ENCODE measurements around the gene ZWILCH. TPM values are rescaled to one million over a fixed set of nuclear protein-coding genes. Genes with fewer than 3 reads are reported as not detected.

ZWILCH gene
- total RNA-seq = 1 to 10 TPM; 2.9 to 6.0 (median 4.5) TPM

- TF ChIP-seq CTCF (IDR thresholded peaks at IDR 0.05; ENCODE audit: low read depth) = no peak
Measured at GRCh38 chr15:66504563-66505429, at the start of gene ZWILCH, which contains the start of gene RPL4. ZWILCH (plus strand) TSS chr15:66505326; CDS start chr15:66505339, 13 bp downstream. RPL4 (minus strand) TSS chr15:66504855; CDS start chr15:66504790, 65 bp downstream.

DNA sequence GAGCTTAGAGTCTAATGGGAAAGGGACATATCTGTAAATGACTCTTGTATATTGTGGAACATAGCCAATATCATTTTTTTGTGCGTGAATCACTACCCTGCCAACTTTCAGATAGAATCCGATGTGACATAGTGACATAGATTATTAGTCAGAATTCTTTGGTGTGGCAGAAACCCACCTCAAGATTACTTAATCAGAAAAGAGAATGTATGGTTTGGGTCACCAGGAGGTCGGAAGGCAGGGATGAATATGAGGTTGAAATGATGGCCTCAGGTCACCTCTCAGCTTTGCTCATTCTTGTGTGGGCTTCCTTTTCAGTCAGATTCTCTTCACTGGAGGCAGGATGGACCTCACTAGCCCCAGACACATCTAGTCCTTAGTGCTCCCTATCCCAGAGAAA, 48.9 kb upstream of the ZWILCH start:
- no peak for TF ChIP-seq CTCF (IDR thresholded peaks at IDR 0.05; ENCODE audit: low read depth)

DNA sequence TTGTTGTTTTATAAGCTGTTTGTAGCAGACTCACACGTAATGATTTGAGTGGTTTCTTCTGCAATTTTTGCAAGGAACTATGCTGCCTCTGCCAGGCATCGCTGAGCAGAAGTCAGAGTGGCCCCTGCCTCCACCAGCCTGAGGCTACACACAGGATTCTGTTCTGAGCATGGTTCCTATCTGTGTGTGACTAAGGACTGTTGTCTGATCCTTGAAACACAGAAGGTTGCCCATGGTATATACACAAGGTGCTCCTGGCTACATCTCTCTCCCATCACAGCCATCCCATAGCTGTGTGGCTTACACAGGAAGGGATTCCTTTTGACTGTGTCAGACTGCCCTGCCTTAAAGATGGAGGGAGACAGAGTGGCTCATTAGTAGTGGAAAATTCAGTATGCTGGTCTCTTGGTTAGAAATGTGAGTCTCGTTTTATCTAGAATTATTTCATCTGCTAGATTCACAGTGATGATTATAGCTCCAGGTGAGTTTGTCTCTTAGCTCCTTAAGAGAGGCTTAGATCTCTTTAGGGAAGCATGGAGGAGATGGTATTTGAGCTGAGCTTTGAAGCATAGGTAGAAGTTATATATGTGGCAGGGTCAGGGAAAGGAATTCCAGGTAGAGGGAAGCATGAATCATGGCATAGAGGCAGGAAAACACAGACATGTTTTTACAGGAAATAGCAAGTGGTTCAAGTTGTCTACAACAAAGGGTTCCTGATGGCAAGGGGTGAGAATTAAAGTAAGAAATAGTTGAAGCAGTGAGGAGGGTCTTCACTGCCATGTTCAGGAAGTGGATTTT, 45.1 kb upstream of the ZWILCH start:
- TF ChIP-seq CTCF (IDR thresholded peaks at IDR 0.05; ENCODE audit: low read depth) = no peak

DNA sequence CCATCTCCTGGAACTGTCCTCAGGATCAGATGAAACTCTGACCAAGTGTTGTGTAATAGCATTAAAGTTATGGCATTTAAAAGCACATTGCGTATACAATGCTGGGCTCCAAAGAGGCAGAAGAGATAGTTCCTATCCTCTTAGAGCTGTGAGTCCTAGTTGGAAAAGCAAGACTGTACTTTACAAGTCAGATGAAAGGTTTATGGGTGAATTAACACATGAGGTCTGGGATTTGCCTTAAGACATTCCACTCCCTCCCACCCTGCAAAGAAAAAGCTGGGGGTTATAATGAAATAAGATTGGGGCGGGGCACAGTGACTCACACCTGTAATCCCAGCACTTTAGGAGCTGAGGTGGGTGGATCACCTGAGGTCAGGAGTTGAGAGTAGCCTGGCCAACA, 43.2 kb upstream of the ZWILCH start:
- TF ChIP-seq CTCF (IDR thresholded peaks at IDR 0.05; ENCODE audit: low read depth) = no peak

DNA sequence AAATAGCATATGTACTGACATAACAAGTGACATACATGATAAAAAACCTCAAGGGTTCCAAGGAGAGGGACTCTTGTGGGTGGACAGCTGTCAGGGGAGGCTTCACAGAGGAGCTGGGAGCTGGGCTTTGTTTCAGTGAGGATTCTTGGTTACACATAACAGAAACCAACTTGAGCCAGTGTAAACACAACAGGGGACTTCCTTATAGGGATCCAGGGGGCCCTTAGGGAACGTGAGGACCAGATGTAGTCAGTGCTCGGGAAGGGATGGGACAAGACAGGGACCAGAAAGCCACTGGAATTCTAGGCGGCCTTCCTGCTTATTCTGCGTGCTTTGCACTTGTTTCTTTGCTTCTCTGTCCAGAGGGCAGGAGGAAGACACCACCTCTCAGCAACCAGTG, 42.5 kb upstream of the ZWILCH start:
- no peak for TF ChIP-seq CTCF (IDR thresholded peaks at IDR 0.05; ENCODE audit: low read depth)

DNA sequence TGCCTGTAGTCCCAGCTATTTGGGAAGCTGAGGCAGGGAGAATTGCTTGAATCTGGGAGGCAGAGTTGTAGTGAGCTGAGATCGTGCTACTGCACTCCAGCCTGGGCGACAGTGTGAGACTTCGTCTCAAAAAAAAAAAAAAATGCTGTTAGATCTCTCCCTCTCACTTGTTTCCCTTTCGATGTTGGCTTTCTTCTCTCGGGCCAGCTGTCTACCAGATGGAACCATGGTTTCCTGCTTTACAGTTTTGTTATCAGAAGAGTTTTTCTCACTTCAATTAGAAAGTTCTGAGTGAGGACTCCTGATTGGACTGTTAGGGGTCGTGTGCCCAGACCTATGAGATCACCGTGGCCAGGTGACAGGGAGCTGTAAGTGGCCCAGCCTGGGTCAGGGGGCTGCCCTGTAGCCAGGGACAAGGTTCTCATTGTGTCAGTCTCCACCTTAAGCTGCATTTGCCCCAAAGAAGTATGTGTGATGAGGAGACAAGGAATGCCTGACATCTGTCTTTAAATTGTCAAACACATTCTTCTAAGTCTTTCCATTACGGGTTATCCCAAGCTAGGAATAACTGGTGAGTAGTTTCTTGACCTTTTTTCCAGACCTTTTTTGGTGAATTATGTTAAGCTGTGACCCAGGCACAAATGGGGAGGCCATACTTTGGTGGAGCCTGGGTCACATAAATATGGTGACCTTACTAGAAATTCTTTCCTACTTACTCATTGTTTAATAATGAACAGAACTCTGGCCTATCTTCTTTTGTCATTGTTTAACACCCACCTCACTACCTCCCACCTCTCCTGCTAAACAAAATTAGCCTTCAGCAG, 32.7 kb upstream of the ZWILCH start:
- TF ChIP-seq CTCF (IDR thresholded peaks at IDR 0.05; ENCODE audit: low read depth) = no peak
